ENCODE data around the gene FCMR.

GRCh38 chr1:206941766-206942418 lies 20.2 kb upstream of the FCMR start:
- TF ChIP-seq TOX (CRISPR knock-in tag; IDR thresholded peaks at IDR 0.05; ENCODE audit: borderline replicate concordance) (no peak), ZNF8 (CRISPR knock-in tag; IDR thresholded peaks at IDR 0.05) (no peak), PATZ1 (CRISPR knock-in tag; IDR thresholded peaks at IDR 0.05; ENCODE audit: borderline replicate concordance) (no peak), TCF4 (CRISPR knock-in tag; IDR thresholded peaks at IDR 0.05; ENCODE audit: borderline replicate concordance) (no peak), TSHZ2 (CRISPR knock-in tag; IDR thresholded peaks at IDR 0.05) (no peak), CSDC2 (CRISPR knock-in tag; IDR thresholded peaks at IDR 0.05) (no peak), ZFP30 (CRISPR knock-in tag; IDR thresholded peaks at IDR 0.05) (no peak), ZFP3 (CRISPR knock-in tag; IDR thresholded peaks at IDR 0.05) (no peak)

Measured in SK-N-SH treated with all-trans-retinoic acid at 6 μM for 48 hours (cell line).